ENCODE data around the gene KCNK7. TPM values are rescaled to one million over a fixed set of nuclear protein-coding genes. Genes with fewer than 3 reads are reported as not detected.

KCNK7 gene
- total RNA-seq, 2 experiments from 2014 or later: 0.29 to 0.31 TPM

DNA sequence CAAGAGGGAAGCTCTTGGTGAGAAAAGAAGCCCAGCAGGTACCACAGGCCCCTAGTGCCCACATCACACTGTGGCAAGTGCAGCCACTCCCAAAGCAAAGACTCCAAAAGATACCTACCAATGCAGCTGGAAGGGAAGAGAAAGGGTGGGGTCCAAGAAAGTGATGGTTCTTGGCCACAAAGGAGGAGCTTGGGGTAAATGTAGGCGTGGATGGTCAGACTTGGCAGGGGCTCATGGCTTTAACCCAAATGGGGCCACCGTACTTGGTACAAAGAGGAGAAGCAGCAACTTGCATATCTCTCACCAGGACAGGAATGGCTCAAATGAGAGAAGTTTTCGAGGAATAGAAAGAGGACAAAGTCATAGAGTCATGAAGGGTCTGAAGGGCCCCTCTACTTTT lies 13.6 kb upstream of the KCNK7 start:
- Mint-ChIP-seq H3K27me3 (no peaks in the 10 kb centered on the region), H3K4me1 (ENCODE audit: low read depth) (peaks cover 41% of the 10 kb centered on the region), H3K9me3 (no peaks in the 10 kb centered on the region), H3K4me3 (no peak overlapping the region), H3K36me3 (peaks cover 37% of the 10 kb centered on the region), H3K27ac (peak overlapping the region; percentile 10)
- ChIA-PET CTCF (interaction anchor here (1.0 to 2.6 kb wide), 4 partner anchors 15 to 171 kb away, joined by 3 to 12 read pairs (median 8); no protein-coding TSS in a partner anchor), POLR2A (interaction anchor here (1.3 to 1.9 kb wide), 2 partner anchors 32 to 53 kb away, joined by 3 to 5 read pairs; partner anchors contain the start of gene RELA)
- DNase-seq: no peak
- intact Hi-C loops (cut with micrococcal nuclease): no loop called here

DNA sequence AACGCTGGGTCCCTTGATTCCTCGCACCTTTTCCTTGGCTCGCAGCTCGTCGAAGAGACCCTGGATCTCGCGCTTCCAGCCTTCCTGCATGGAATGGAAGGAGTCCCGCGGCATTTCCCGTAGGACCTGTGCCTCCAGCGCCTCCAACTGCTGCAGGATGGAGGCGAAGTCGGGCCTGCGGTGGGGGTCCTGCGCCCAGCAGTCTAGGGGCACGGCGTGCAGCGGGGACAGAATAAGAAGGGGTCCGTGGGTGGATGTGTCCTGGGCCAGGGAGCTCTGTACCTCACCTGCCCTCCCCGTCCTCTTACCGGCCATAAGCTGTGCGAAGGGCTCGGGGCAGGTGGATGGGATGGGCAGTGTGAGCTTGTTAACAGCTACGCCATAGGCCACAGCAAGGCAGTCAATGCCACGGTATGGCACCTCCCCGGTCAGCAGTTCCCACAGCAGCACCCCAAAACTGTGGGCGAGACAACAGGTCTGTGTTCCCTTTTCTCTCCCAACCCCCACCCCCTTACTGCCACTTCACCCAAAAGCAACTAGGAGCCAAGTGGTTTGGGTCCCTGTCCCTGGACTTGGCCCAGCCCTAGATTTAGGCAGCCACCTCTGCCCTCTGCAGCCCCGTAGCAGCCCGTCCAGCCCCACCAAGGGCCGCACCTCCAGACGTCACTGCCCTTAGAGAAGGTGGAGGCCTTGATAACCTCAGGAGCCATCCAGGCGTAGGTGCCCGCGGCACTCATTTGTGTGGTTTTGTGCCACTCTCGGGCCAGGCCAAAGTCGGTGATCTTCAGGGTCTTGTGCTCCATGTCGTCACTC lies 12.2 kb upstream of the KCNK7 start:
- intact Hi-C loops (cut with micrococcal nuclease): no loop called here
- POLR2A ChIA-PET: no interaction called here
- no peak overlapping the region for H3K4me3 Mint-ChIP-seq

GRCh38 chr11:65606876-65607613 lies 11.4 kb upstream of the KCNK7 start:
- DNase-seq: no peak
- Mint-ChIP-seq H3K27me3 (no peaks in the 10 kb centered on the region), H3K4me3 (no peak overlapping the region), H3K4me1 (ENCODE audit: low read depth) (peaks cover 28% of the 10 kb centered on the region), H3K36me3 (peaks cover 32% of the 10 kb centered on the region), H3K27ac (no peak overlapping the region), H3K9me3 (no peaks in the 10 kb centered on the region)
- intact Hi-C loops (cut with micrococcal nuclease): no loop called here
- ChIA-PET POLR2A (no interaction called here), CTCF (interaction anchor here (1.1 to 1.3 kb wide), 2 partner anchors 13 to 19 kb away, joined by 3 to 9 read pairs; no protein-coding TSS in a partner anchor)

More for the DNA sequence above, 12.2 kb upstream of the KCNK7 start:
- Mint-ChIP-seq H3K36me3 (peaks cover 35% of the 10 kb centered on the region), H3K27ac (no peak overlapping the region), H3K9me3 (no peaks in the 10 kb centered on the region), H3K4me1 (ENCODE audit: low read depth) (peaks cover 36% of the 10 kb centered on the region), H3K27me3 (no peaks in the 10 kb centered on the region)
- DNase-seq: no peak
- CTCF ChIA-PET: interaction anchor here (1.1 to 1.3 kb wide), 2 partner anchors 14 to 19 kb away, joined by 3 to 9 read pairs; no protein-coding TSS in a partner anchor

GRCh38 chr11:65604258-65604657 lies 8.7 kb upstream of the KCNK7 start:
- Mint-ChIP-seq H3K27me3 (no peaks in the 10 kb centered on the region), H3K9me3 (no peaks in the 10 kb centered on the region), H3K36me3 (peaks cover 30% of the 10 kb centered on the region), H3K4me1 (ENCODE audit: low read depth) (peaks cover 2% of the 10 kb centered on the region), H3K4me3 (no peak overlapping the region), H3K27ac (no peak overlapping the region)
- no peak for DNase-seq
- ChIA-PET POLR2A (interaction anchor here (1.1 to 2.6 kb wide), 4 partner anchors 8 to 34 kb away, joined by 3 to 10 read pairs (median 6); partner anchors contain the start of genes KCNK7 and ZNRD2), CTCF (interaction anchor here (0.9 to 1.3 kb wide), 2 partner anchors 11 to 16 kb away, joined by 4 to 7 read pairs; no protein-coding TSS in a partner anchor)
- intact Hi-C loops (cut with micrococcal nuclease): no loop called here

- DNase-seq: no peak
- H3K9me3 Mint-ChIP-seq: no peaks in the 10 kb centered on the region
- H3K27me3 Mint-ChIP-seq: no peaks in the 10 kb centered on the region
- H3K4me3 Mint-ChIP-seq: no peak overlapping the region
- peaks cover 7% of the 10 kb centered on the region for H3K4me1 Mint-ChIP-seq (ENCODE audit: low read depth)
- no peak overlapping the region for H3K27ac Mint-ChIP-seq
- intact Hi-C loops (cut with micrococcal nuclease): no loop called here
- ChIA-PET POLR2A (no interaction called here), CTCF (no interaction called here)
- H3K36me3 Mint-ChIP-seq: peaks cover 15% of the 10 kb centered on the region
Measured at GRCh38 chr11:65599955-65600246, 4.3 kb upstream of the KCNK7 start.

DNA sequence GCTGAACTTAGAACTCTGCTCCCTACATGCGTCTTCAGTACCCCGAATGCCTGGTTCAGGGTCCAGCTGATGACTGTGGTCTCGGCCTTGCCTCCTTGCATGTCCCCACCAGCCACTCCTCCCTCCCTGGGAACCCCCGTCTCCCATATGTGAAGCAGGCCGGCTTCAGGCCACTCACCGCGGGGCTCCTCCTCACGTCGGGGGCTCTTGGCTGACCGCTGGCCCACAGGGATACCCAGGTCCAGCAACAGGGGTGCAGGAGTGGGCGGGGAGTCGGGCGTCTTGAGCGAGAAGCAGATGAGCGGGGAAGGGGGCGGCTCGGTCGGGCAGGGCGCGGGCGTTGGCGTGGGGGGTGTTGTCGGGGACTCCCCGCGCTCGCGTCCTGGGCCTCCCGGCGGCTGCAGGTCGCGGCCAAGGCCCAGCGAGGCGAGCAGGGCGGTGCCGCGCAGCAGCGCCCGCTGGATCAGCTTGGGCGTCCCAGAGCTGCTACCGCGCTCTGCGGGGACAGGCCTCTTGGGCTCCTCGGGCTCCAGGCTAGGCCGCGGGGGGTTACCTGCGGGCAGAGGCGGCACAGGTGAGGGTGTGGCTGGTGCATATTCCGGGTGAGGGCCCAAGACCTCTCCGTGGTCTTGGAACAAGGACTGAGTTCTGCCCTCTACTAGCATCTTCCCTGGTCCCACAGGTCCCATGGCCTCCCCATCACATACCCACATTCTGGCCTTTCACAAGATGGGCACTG lies 3.8 kb upstream of the KCNK7 start:
- no peak overlapping the region for H3K27ac Mint-ChIP-seq

DNA sequence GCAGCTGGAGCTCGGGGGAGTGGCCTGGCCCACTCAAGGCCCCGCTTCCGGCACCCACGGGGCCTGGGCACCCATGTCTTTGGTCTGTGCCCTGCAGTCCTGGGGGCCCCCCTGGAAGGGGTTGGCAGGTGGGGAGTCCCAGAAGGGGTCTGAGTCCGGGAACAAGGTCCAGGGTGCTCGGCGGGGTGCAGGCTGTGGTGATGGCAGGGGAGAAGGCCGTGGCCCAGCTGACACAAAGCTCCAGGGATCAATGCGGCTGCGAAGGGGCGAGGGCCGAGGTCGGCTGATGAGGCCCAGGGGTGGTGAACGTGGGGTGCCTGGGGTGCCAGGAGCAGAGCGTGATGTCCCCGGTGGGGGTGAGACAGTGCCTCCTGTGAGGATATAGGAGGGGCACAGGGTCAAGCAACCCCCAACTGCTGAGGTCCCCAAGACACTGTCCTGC lies 2.7 kb upstream of the KCNK7 start:
- H3K4me1 Mint-ChIP-seq (ENCODE audit: low read depth): peaks cover 11% of the 10 kb centered on the region
- no peaks in the 10 kb centered on the region for H3K27me3 Mint-ChIP-seq
- POLR2A ChIA-PET: interaction anchor here (0.9 to 1.5 kb wide), 2 partner anchors 11 to 15 kb away, joined by 3 to 4 read pairs; no protein-coding TSS in a partner anchor
- CTCF ChIA-PET: interaction anchor here (2.4 kb wide), 1 partner anchor 10 kb away, joined by 7 read pairs; no protein-coding TSS in a partner anchor
- peaks cover 11% of the 10 kb centered on the region for H3K36me3 Mint-ChIP-seq
- H3K4me3 Mint-ChIP-seq: no peak overlapping the region
- no peak for DNase-seq
- intact Hi-C loops (cut with micrococcal nuclease): no loop called here
- H3K9me3 Mint-ChIP-seq: no peaks in the 10 kb centered on the region
- no peak overlapping the region for H3K27ac Mint-ChIP-seq

More for the DNA sequence above, 3.8 kb upstream of the KCNK7 start:
- intact Hi-C loops (cut with micrococcal nuclease): no loop called here
- H3K36me3 Mint-ChIP-seq: peaks cover 14% of the 10 kb centered on the region
- ChIA-PET CTCF (interaction anchor here (2.4 kb wide), 1 partner anchor 11 kb away, joined by 7 read pairs; no protein-coding TSS in a partner anchor), POLR2A (interaction anchor here (0.9 kb wide), 1 partner anchor 14 kb away, joined by 3 read pairs; no protein-coding TSS in a partner anchor)
- H3K9me3 Mint-ChIP-seq: no peaks in the 10 kb centered on the region
- DNase-seq: no peak
- no peak overlapping the region for H3K4me3 Mint-ChIP-seq
- H3K27me3 Mint-ChIP-seq: no peaks in the 10 kb centered on the region
- H3K4me1 Mint-ChIP-seq (ENCODE audit: low read depth): peaks cover 8% of the 10 kb centered on the region

DNA sequence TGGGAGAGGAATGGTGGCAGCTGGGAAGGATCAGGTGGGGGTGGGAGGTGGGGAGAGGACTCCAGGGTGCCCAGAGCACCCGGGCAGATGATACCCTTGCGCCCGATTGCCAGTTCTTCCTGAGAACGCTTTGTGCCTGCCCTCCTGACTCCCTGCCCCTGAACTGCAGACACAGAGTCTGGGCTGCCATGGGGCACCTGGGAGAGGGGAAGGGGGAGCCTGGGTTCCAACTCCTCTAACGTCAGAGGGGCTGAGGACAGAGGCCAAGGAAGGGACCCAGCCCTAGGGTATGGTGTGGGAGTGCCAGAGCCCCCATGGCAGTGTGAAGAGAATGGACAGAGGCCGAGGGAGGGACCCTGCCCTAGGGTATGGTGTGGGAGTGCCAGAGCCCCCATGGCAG lies 920 bp upstream of the KCNK7 start:
- H3K4me3 Mint-ChIP-seq: no peak overlapping the region
- no peak overlapping the region for H3K27ac Mint-ChIP-seq
- POLR2A ChIA-PET: interaction anchor here (2.4 to 3.9 kb wide), 2 partner anchors 9 to 20 kb away, joined by 8 to 23 read pairs; partner anchors contain the start of gene EHBP1L1
- DNase-seq: no peak
- peaks cover 13% of the 10 kb centered on the region for H3K36me3 Mint-ChIP-seq
- CTCF ChIA-PET: interaction anchor here (1.2 to 5.1 kb wide), 4 partner anchors 8 to 57 kb away, joined by 3 to 43 read pairs (median 6); partner anchors contain the start of genes FAM89B and ZNRD2
- H3K9me3 Mint-ChIP-seq: no peaks in the 10 kb centered on the region
- intact Hi-C loops (cut with micrococcal nuclease): no loop called here
- H3K27me3 Mint-ChIP-seq: no peaks in the 10 kb centered on the region
- H3K4me1 Mint-ChIP-seq (ENCODE audit: low read depth): peaks cover 11% of the 10 kb centered on the region

GRCh38 chr11:65595131-65595530 lies 469 bp downstream of the KCNK7 start:
- peak overlapping the region; percentile 19 for H3K27ac Mint-ChIP-seq
- H3K9me3 Mint-ChIP-seq: no peaks in the 10 kb centered on the region
- no peak for DNase-seq
- peaks cover 11% of the 10 kb centered on the region for H3K4me1 Mint-ChIP-seq (ENCODE audit: low read depth)
- ChIA-PET CTCF (interaction anchor here (1.2 to 5.1 kb wide), 4 partner anchors 12 to 55 kb away, joined by 5 to 50 read pairs (median 28); partner anchors contain the start of genes FAM89B and ZNRD2), POLR2A (interaction anchor here (0.7 to 3.9 kb wide), 6 partner anchors 10 to 22 kb away, joined by 3 to 23 read pairs (median 4); partner anchors contain the start of gene EHBP1L1)
- peaks cover 15% of the 10 kb centered on the region for H3K36me3 Mint-ChIP-seq
- no peaks in the 10 kb centered on the region for H3K27me3 Mint-ChIP-seq
- no peak overlapping the region for H3K4me3 Mint-ChIP-seq
- intact Hi-C loops (cut with micrococcal nuclease): no loop called here

- peak; percentile 50 for DNase-seq
- Mint-ChIP-seq H3K4me1 (ENCODE audit: low read depth) (peaks cover 12% of the 10 kb centered on the region), H3K36me3 (peaks cover 10% of the 10 kb centered on the region), H3K27me3 (no peaks in the 10 kb centered on the region), H3K4me3 (no peak overlapping the region), H3K9me3 (no peaks in the 10 kb centered on the region), H3K27ac (peak overlapping the region; percentile 42)
- ChIA-PET CTCF (interaction anchor here (0.9 to 10.1 kb wide), 17 partner anchors 9 to 227 kb away, joined by 3 to 126 read pairs (median 7); partner anchors contain the start of genes EHBP1L1, FAM89B, MAP3K11 and PCNX3), POLR2A (interaction anchor here (0.7 to 3.9 kb wide), 5 partner anchors 11 to 23 kb away, joined by 3 to 23 read pairs (median 3); partner anchors contain the start of genes EHBP1L1 and ZNRD2)
- intact Hi-C loops (cut with micrococcal nuclease): no loop called here
Measured at GRCh38 chr11:65593518-65594414, 1.8 kb downstream of the KCNK7 start.

Measured in activated CD4-positive, alpha-beta memory T cell treated with anti-CD3 and anti-CD28 coated beads for 36 hours (primary cell).